T-cell (primary cell): ENCODE results near the gene AQP12B. TPM values are rescaled to one million over a fixed set of nuclear protein-coding genes. Genes with fewer than 3 reads are reported as not detected.

Experiments
- ATAC-seq, 4 experiments: fragments of 200-7000 bp in 3 of 4; fragments of 150-1000 bp in 1 of 4; cut with Tn5 transposase; replicated peaks in 1 of 4; 1 replicate in 3 of 4; 2 replicates in 1 of 4; pipeline ENCODE4 v1.10.0; 2021; ENCODE audit warnings: moderate library complexity in 3 of 4, mild to moderate bottlenecking in 2 of 4, moderate number of reproducible peaks in 1 of 4
- CTCF ChIA-PET, 2 donors: fragments of 300-600 bp; sonication (Branson Sonifier 250); formaldehyde crosslinking; loops; one replicate each; lab custom pipeline; 2022; ENCODE audit warnings: antibody characterized with exemption in 2 of 2; lab: Charles Lee
- POLR2A ChIA-PET, 2 donors: fragments of 300-600 bp; sonication (Branson Sonifier 250); formaldehyde crosslinking; loops; one replicate each; lab custom pipeline; 2022; ENCODE audit warnings: antibody characterized with exemption in 2 of 2; lab: Charles Lee
- DNase-seq, 35 experiments: peaks; one replicate each; pipeline versions ENCODE4 v3.0.0 to v3.0.0-alpha.2; 2013 to 2023
- H3K27ac ChIP-seq: one replicate; pipeline ENCODE4 v1.5.1; 2013; ENCODE audit warnings: low read length
- H3K27me3 ChIP-seq, 2 experiments: replicated peaks in 1 of 2; 1 replicate in 1 of 2; 2 replicates in 1 of 2; pipeline versions ENCODE4 v1.6.1 to v1.7.0; 2013; ENCODE audit warnings: low read length in 1 of 2, mixed read lengths in 1 of 2; ENCODE audit not compliant: control insufficient read depth in 2 of 2, insufficient read depth in 2 of 2; ENCODE audit errors: extremely low read depth in 1 of 2
- H3K36me3 ChIP-seq, 2 donors: 1 replicate in 1 of 2; 2 replicates in 1 of 2; pipeline versions ENCODE4 v1.6.1 to v1.7.0; 2013; ENCODE audit warnings: low read length in 1 of 2; ENCODE audit not compliant: control insufficient read depth in 2 of 2, insufficient read depth in 1 of 2; ENCODE audit errors: extremely low read depth in 1 of 2
- H3K4me1 ChIP-seq, 2 experiments: 1 replicate in 1 of 2; 2 replicates in 1 of 2; pipeline versions ENCODE4 v1.6.1 to v1.7.0; 2013; ENCODE audit warnings: low read length in 2 of 2, mixed read lengths in 1 of 2; ENCODE audit not compliant: insufficient read depth in 2 of 2, control insufficient read depth in 1 of 2; ENCODE audit errors: extremely low read depth in 1 of 2
- H3K4me3 ChIP-seq, 2 donors: 1 replicate in 1 of 2; 2 replicates in 1 of 2; pipeline versions ENCODE4 v1.5.1 to v1.7.0; 2013; ENCODE audit warnings: mild to moderate bottlenecking in 2 of 2, low read length in 1 of 2, moderate library complexity in 1 of 2; ENCODE audit not compliant: control insufficient read depth in 1 of 2; ENCODE audit errors: extremely low read depth in 1 of 2
- H3K9me3 ChIP-seq: 2 replicates; pipeline ENCODE4 v1.7.0; 2013
- H3K27ac Mint-ChIP-seq, 2 donors: one replicate each; pipeline ENCODE4 v1.8.0; 2020 to 2021; ENCODE audit warnings: mild to moderate bottlenecking in 2 of 2, mixed read lengths in 2 of 2
- H3K27me3 Mint-ChIP-seq, 2 donors: one replicate each; pipeline ENCODE4 v1.8.0; 2021 to 2022; ENCODE audit warnings: mixed read lengths in 2 of 2
- H3K36me3 Mint-ChIP-seq: one replicate; pipeline ENCODE4 v1.8.0; 2021; ENCODE audit warnings: mixed read lengths
- H3K4me1 Mint-ChIP-seq, 3 donors: one replicate each; pipeline ENCODE4 v1.8.0; 2020 to 2022; ENCODE audit warnings: mixed read lengths in 3 of 3, mild to moderate bottlenecking in 1 of 3
- H3K4me3 Mint-ChIP-seq, 3 donors: one replicate each; pipeline ENCODE4 v1.8.0; 2020 to 2022; ENCODE audit warnings: mild to moderate bottlenecking in 3 of 3, mixed read lengths in 3 of 3, moderate library complexity in 3 of 3
- H3K9me3 Mint-ChIP-seq, 3 donors: one replicate each; pipeline ENCODE4 v1.8.0; 2020 to 2022; ENCODE audit warnings: mixed read lengths in 3 of 3
- WGBS: methylation state at CpG from one replicate; pipeline ENCODE4 v1.1.5; 2013; ENCODE audit warnings: missing lambda C conversion rate; ENCODE audit not compliant: insufficient coverage; 5-methylcytosine and 5-hydroxymethylcytosine counted together
- total RNA-seq, 35 experiments: library from RNA in 6 of 35; stranded (reverse) in 6 of 35; fragments of 120-200 nt in 1 of 35; gene quantifications; one replicate each; pipeline versions ENCODE4 v1.2.1 to v1.2.4 and lab custom pipeline; 2013 to 2026

Gene AQP12B
- total RNA-seq, 5 donors from 2014 or later (not counting 1 experiment from before 2014, with no cell fraction given) = not detected

DNA sequence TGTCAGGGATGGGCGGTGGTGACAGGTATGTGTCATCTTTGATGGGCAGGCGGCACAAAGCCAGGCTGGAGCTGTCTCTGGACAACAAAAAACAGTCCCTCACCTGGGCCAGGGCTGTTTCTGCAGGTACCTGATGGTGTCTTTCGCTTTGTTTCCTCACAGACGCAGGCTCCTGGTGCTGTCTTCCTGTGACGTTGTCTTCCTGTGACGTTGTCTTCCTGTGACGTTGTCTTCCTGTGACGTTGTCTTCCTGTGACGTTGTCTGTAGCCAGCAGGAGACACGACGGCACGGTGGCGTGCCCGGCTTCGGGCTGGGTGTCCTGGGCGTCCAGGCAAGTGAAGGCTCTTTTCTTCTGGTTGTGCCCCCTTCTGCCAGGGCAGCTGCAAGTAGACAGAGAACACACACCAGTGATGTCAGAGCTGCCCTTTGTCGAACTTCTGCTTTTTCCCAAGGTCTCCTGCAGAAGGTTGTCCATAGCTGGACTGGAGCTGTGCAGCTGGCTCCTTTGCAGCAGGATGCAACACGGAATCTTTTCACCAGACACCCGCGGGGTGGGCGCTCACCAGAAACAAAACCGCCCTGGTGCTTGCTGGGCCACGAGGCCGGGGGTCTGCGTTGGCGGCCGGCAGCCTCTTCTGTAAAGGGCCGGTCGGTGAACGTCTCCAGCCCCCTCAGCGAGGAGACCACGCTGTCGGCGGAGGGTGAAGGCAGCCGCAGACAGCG lies 36.3 kb downstream of the AQP12B start:
- ATAC-seq = peak in 1 of 4 experiments; percentile 78
- peak overlapping the region in 1 of 2 donors; percentile 14 for H3K4me3 ChIP-seq
- H3K4me1 ChIP-seq = peaks cover 0 to 10% of the 10 kb centered on the region in 2 experiments
- peaks cover 7 to 16% (median 9%) of the 10 kb centered on the region in 3 donors for H3K4me1 Mint-ChIP-seq
- CTCF ChIA-PET = no interaction called here
- peak overlapping the region in 1 of 3 donors; percentile 31 for H3K4me3 Mint-ChIP-seq
- no peaks in the 10 kb centered on the region for H3K9me3 ChIP-seq
- POLR2A ChIA-PET = no interaction called here
- H3K27ac Mint-ChIP-seq = peak overlapping the region in 1 of 2 donors; percentile 44
- no peaks in the 10 kb centered on the region for H3K36me3 Mint-ChIP-seq
- WGBS = 72% methylated on average over 33 of the region's 36 CpGs
- peaks cover 0 to 55% of the 10 kb centered on the region in 2 experiments for H3K27me3 ChIP-seq
- peak overlapping the region; percentile 41 for H3K27ac ChIP-seq
- H3K9me3 Mint-ChIP-seq = no peaks in the 10 kb centered on the region
- peaks cover 19 to 26% of the 10 kb centered on the region in 2 donors for H3K27me3 Mint-ChIP-seq
- no peaks in the 10 kb centered on the region for H3K36me3 ChIP-seq
- peak in 24 of 35 experiments; percentile 23 to 61 (median 46) for DNase-seq

DNA sequence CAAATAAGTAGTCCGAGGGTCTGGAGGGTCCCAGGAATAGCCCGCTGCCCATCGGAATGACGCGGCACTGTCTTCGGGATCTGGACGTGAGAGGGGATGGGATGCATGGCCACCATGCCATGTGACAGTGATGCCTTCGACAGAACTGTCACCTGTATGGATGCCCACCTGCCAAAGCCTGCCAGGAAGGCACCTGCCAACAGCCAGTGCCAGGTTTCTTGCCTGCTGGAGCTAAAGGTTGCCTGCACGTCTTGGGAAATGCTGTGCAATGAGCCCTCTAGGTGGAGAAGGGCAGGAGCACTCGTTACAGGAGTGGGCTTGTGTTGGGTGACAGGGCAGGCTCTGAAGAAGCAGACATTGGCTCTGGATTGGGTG lies 36.9 kb downstream of the AQP12B start:
- peaks cover 14 to 26% of the 10 kb centered on the region in 2 donors for H3K27me3 Mint-ChIP-seq
- H3K27ac ChIP-seq = peak overlapping the region; percentile 41
- peaks cover 7 to 16% (median 9%) of the 10 kb centered on the region in 3 donors for H3K4me1 Mint-ChIP-seq
- no peaks in the 10 kb centered on the region for H3K36me3 Mint-ChIP-seq
- H3K9me3 Mint-ChIP-seq = no peaks in the 10 kb centered on the region
- ChIA-PET POLR2A (no interaction called here), CTCF (no interaction called here)
- no peaks in the 10 kb centered on the region for H3K9me3 ChIP-seq
- H3K27me3 ChIP-seq = peaks cover 0 to 55% of the 10 kb centered on the region in 2 experiments
- peak overlapping the region in 1 of 2 donors; percentile 14 for H3K4me3 ChIP-seq
- no peak for ATAC-seq
- 87% methylated on average over 10 of the region's 10 CpGs for WGBS
- peak overlapping the region in 1 of 2 donors; percentile 44 for H3K27ac Mint-ChIP-seq
- peaks cover 0 to 10% of the 10 kb centered on the region in 2 experiments for H3K4me1 ChIP-seq
- DNase-seq = no peak
- peak overlapping the region in 1 of 3 donors; percentile 31 for H3K4me3 Mint-ChIP-seq
- H3K36me3 ChIP-seq = no peaks in the 10 kb centered on the region

DNA sequence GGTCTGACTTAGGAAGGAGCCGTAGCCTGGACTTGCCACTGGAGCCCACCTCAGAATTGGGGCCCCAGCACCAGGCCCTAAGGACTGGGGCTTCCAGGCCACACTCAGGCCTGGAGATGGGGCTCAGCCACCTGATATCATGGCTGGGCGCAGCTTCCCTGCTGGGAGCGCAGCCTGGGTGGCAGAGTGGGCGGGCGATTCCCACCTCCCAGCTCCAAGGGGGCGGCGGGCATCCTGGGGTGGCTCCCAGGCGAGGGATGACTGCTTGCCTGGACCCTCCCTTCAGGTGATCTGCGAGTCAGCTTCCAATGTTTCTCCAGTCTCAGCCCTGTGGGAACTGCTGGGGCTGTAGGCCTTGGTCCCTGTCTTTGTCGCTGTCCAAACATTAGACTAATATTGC lies 37.3 kb downstream of the AQP12B start:
- DNase-seq (no peak), ATAC-seq (no peak)
- ChIA-PET CTCF (no interaction called here), POLR2A (no interaction called here)
- Histone ChIP-seq H3K27ac (no peak overlapping the region), H3K9me3 (no peaks in the 10 kb centered on the region), H3K36me3 (no peaks in the 10 kb centered on the region), H3K4me1 (peaks cover 0 to 10% of the 10 kb centered on the region in 2 experiments), H3K27me3 (peaks cover 0 to 51% of the 10 kb centered on the region in 2 experiments), H3K4me3 (no peak overlapping the region)
- Mint-ChIP-seq H3K27ac (no peak overlapping the region), H3K4me3 (no peak overlapping the region), H3K4me1 (peaks cover 7 to 16% (median 9%) of the 10 kb centered on the region in 3 donors), H3K9me3 (no peaks in the 10 kb centered on the region), H3K36me3 (no peaks in the 10 kb centered on the region), H3K27me3 (peaks cover 14 to 25% of the 10 kb centered on the region in 2 donors)
- WGBS = 90% methylated on average over 9 of the region's 10 CpGs

DNA sequence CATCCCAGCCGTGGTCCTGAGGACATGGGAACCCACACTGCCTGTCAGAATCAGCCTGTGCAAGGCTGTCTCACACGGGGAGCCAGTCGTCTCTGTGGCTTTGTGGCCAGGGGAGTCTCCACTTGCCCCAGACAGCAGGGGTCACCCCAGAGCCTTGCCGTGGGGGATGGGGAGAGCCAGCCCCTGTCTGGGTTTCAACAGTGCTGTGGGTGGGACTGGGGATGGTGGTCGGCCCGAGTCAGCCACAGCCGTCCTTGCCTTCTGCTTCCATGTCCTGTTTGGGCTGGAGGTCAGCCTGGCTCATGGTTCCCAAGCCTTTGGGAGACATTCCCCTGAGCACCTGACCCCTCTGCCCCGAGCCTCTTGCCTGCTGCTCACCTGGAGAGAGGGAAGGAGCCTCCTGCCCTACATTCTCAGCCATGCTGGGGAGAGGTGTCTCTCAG lies 37.8 kb downstream of the AQP12B start:
- no peak for DNase-seq
- Histone ChIP-seq H3K27me3 (peaks cover 0 to 48% of the 10 kb centered on the region in 2 experiments), H3K36me3 (no peaks in the 10 kb centered on the region), H3K27ac (no peak overlapping the region), H3K4me1 (peaks cover 0 to 10% of the 10 kb centered on the region in 2 experiments), H3K9me3 (no peaks in the 10 kb centered on the region), H3K4me3 (no peak overlapping the region)
- ChIA-PET POLR2A (no interaction called here), CTCF (no interaction called here)
- H3K27ac Mint-ChIP-seq = no peak overlapping the region
- H3K4me3 Mint-ChIP-seq = no peak overlapping the region
- no peaks in the 10 kb centered on the region for H3K9me3 Mint-ChIP-seq
- H3K4me1 Mint-ChIP-seq = peaks cover 7 to 16% (median 9%) of the 10 kb centered on the region in 3 donors
- H3K27me3 Mint-ChIP-seq = peaks cover 14 to 22% of the 10 kb centered on the region in 2 donors
- H3K36me3 Mint-ChIP-seq = no peaks in the 10 kb centered on the region
- 79% methylated on average over 5 of the region's 8 CpGs for WGBS
- no peak for ATAC-seq

DNA sequence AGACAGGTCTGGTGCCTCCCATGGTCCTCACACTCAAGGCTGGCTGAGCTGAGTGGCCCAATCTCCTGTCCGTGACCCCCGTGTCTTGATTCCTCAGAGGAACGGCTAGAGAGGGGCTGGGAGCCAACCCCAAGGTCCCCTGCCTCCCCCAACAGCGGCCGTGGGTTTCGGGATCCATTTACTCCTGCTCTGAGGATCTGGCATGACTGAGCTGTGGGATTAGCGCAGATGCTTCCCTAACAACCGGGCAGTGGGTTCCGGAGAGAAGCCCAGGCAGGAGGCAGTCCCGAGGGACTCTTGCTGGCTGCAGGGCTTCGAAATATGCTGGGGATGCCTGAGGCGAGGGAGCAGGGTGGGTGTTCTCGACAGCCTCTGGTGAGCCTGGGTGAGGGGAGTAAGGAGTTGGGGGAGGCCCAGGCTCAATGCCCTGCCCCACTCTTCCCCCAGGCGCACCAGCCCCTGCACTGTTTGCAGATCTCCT lies 38.5 kb downstream of the AQP12B start:
- DNase-seq = no peak
- H3K9me3 Mint-ChIP-seq = no peaks in the 10 kb centered on the region
- WGBS = 79% methylated on average over 11 of the region's 14 CpGs
- H3K27me3 Mint-ChIP-seq = peaks cover 10 to 18% of the 10 kb centered on the region in 2 donors
- Histone ChIP-seq H3K9me3 (no peaks in the 10 kb centered on the region), H3K27me3 (peaks cover 0 to 48% of the 10 kb centered on the region in 2 experiments), H3K27ac (no peak overlapping the region), H3K36me3 (no peaks in the 10 kb centered on the region), H3K4me1 (peaks cover 0 to 10% of the 10 kb centered on the region in 2 experiments), H3K4me3 (no peak overlapping the region)
- ChIA-PET CTCF (no interaction called here), POLR2A (no interaction called here)
- H3K4me1 Mint-ChIP-seq = peaks cover 7 to 16% (median 9%) of the 10 kb centered on the region in 3 donors
- ATAC-seq = no peak
- H3K4me3 Mint-ChIP-seq = no peak overlapping the region
- H3K27ac Mint-ChIP-seq = no peak overlapping the region
- H3K36me3 Mint-ChIP-seq = no peaks in the 10 kb centered on the region

DNA sequence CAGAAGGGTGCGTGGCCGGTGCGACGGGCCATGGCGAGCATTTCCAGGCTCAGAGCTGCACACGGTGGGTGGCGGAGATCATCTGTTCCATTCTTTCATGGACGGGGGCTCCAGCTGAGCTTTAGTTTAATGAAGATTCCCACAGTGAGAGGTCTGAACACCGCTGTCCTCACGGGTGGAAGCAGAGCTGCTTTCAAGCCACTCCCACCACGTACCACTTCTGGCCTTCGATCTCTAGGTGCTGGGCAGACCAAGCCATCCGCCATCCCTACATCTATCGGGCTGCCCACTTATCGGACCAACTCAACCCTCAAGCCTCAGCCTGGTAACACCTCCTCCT lies 38.9 kb downstream of the AQP12B start:
- 83% methylated on average over 15 of the region's 15 CpGs for WGBS
- no peaks in the 10 kb centered on the region for H3K36me3 Mint-ChIP-seq
- H3K27me3 Mint-ChIP-seq = peaks cover 5 to 15% of the 10 kb centered on the region in 2 donors
- no peak overlapping the region for H3K4me3 Mint-ChIP-seq
- no peak overlapping the region for H3K27ac Mint-ChIP-seq
- Histone ChIP-seq H3K4me3 (no peak overlapping the region), H3K4me1 (peaks cover 0 to 10% of the 10 kb centered on the region in 2 experiments), H3K27ac (no peak overlapping the region), H3K36me3 (no peaks in the 10 kb centered on the region), H3K9me3 (no peaks in the 10 kb centered on the region), H3K27me3 (peaks cover 0 to 46% of the 10 kb centered on the region in 2 experiments)
- CTCF ChIA-PET = no interaction called here
- H3K9me3 Mint-ChIP-seq = no peaks in the 10 kb centered on the region
- H3K4me1 Mint-ChIP-seq = peaks cover 7 to 14% (median 9%) of the 10 kb centered on the region in 3 donors
- no peak for DNase-seq
- ATAC-seq = no peak
- POLR2A ChIA-PET = no interaction called here
